NCI-H82 treated with DMSO at 0.1 percent for 48 hours (cell line): ENCODE results near the gene NFX1.
"Not testable (repeated sequence)": the region's sequence is repeated elsewhere in the genome, so short reads cannot be mapped to it uniquely, and the experiment has no call there.

Experiments
- DNase-seq: peaks from one replicate; lab custom pipeline; 2025; ENCODE audit not compliant: unreplicated experiment; lab: John Stamatoyannopoulos, UW

The NFX1 gene

GRCh38 chr9:33354651-33355211, 64.4 kb downstream of the NFX1 start:
- DNase-seq = no peak

GRCh38 chr9:33355933-33356332, 65.6 kb downstream of the NFX1 start:
- no peak for DNase-seq

GRCh38 chr9:33358641-33359040, 68.3 kb downstream of the NFX1 start:
- not testable (repeated sequence) for DNase-seq

GRCh38 chr9:33364127-33364526, 73.8 kb downstream of the NFX1 start:
- DNase-seq = no peak

GRCh38 chr9:33364814-33365213, 74.5 kb downstream of the NFX1 start:
- not testable (repeated sequence) for DNase-seq

- DNase-seq = no peak
Measured at GRCh38 chr9:33366979-33367480, 76.7 kb downstream of the NFX1 start.

- no peak for DNase-seq
Measured at GRCh38 chr9:33372900-33373299, 82.6 kb downstream of the NFX1 start.

- no peak for DNase-seq
Measured at GRCh38 chr9:33374190-33374589, 83.9 kb downstream of the NFX1 start.

- DNase-seq = peak; percentile 64
Measured at GRCh38 chr9:33374634-33375237, 84.4 kb downstream of the NFX1 start.

GRCh38 chr9:33375238-33375840, 85.0 kb downstream of the NFX1 start:
- no peak for DNase-seq

- peak; percentile 11 for DNase-seq
Measured at GRCh38 chr9:33375841-33376321, 85.6 kb downstream of the NFX1 start.

- no peak for DNase-seq
Measured at GRCh38 chr9:33377089-33377715, 86.9 kb downstream of the NFX1 start.

- DNase-seq = no peak
Measured at GRCh38 chr9:33378121-33378795, 87.9 kb downstream of the NFX1 start.

GRCh38 chr9:33379666-33380389, 89.5 kb downstream of the NFX1 start:
- no peak for DNase-seq

GRCh38 chr9:33380390-33381094, 90.2 kb downstream of the NFX1 start:
- DNase-seq = no peak

- DNase-seq = no peak
Measured at GRCh38 chr9:33381231-33381791, 91.0 kb downstream of the NFX1 start.

- not testable (repeated sequence) for DNase-seq
Measured at GRCh38 chr9:33382397-33382796, 92.1 kb downstream of the NFX1 start.

GRCh38 chr9:33383396-33383795, 93.1 kb downstream of the NFX1 start:
- not testable (repeated sequence) for DNase-seq

- DNase-seq = not testable (repeated sequence)
Measured at GRCh38 chr9:33385536-33385935, 95.2 kb downstream of the NFX1 start.
